KMS-11 (cell line): Measurements from ENCODE around the gene TTC28.

Source experiments
- H2AFZ ChIP-seq: fragments of 200-600 bp; sonication (generic); 2 replicates; pipeline ENCODE4 v1.6.1; 2016; ENCODE audit warnings: antibody characterized with exemption, mixed run types, low read depth
- H3K27ac ChIP-seq: fragments of 200-600 bp; sonication (generic); 2 replicates; pipeline ENCODE4 v1.6.1; 2016; ENCODE audit warnings: mild to moderate bottlenecking, mixed run types
- H3K27me3 ChIP-seq: fragments of 200-600 bp; sonication (generic); 2 replicates; pipeline ENCODE4 v1.6.1; 2017; ENCODE audit warnings: mild to moderate bottlenecking, low read depth, mixed run types, moderate library complexity; ENCODE audit not compliant: insufficient read depth
- H3K36me3 ChIP-seq: fragments of 200-600 bp; sonication (generic); 2 replicates; pipeline ENCODE4 v1.6.1; 2017; ENCODE audit warnings: mild to moderate bottlenecking, mixed run types; ENCODE audit not compliant: insufficient read depth
- H3K4me1 ChIP-seq: fragments of 200-600 bp; sonication (generic); 2 replicates; pipeline ENCODE4 v1.6.1; 2016; ENCODE audit warnings: mild to moderate bottlenecking, low read depth, mixed run types; ENCODE audit not compliant: poor library complexity, severe bottlenecking
- H3K4me2 ChIP-seq: fragments of 200-600 bp; sonication (generic); 2 replicates; pipeline ENCODE4 v1.7.0; 2016; ENCODE audit warnings: mild to moderate bottlenecking, mixed run types
- H3K4me3 ChIP-seq: fragments of 200-600 bp; sonication (generic); IDR thresholded peaks from 2 replicates; pipeline ENCODE4 v1.6.1; 2017; ENCODE audit warnings: low read depth, low read length, mixed read lengths; ENCODE audit not compliant: insufficient read depth
- H3K79me2 ChIP-seq: fragments of 200-600 bp; sonication (generic); 2 replicates; pipeline ENCODE4 v1.6.1; 2016; ENCODE audit warnings: low read depth, mixed run types; ENCODE audit not compliant: insufficient read depth
- H3K9ac ChIP-seq: fragments of 200-600 bp; sonication (generic); 2 replicates; pipeline ENCODE4 v1.6.1; 2016; ENCODE audit warnings: mild to moderate bottlenecking, mixed run types
- H4K20me1 ChIP-seq: fragments of 200-600 bp; sonication (generic); 2 replicates; pipeline ENCODE4 v1.6.1; 2016; ENCODE audit warnings: mild to moderate bottlenecking, mixed run types; ENCODE audit not compliant: insufficient read depth
- TF ChIP-seq, protein P1 (sequence below): fragments of 200-600 bp; sonication (generic); conservative IDR thresholded peaks from 2 replicates; pipeline ENCODE4 v1.6.1; 2017; ENCODE audit warnings: low read depth, mild to moderate bottlenecking, antibody characterized with exemption, low read length, moderate library complexity, mixed read lengths

The TTC28 gene

DNA sequence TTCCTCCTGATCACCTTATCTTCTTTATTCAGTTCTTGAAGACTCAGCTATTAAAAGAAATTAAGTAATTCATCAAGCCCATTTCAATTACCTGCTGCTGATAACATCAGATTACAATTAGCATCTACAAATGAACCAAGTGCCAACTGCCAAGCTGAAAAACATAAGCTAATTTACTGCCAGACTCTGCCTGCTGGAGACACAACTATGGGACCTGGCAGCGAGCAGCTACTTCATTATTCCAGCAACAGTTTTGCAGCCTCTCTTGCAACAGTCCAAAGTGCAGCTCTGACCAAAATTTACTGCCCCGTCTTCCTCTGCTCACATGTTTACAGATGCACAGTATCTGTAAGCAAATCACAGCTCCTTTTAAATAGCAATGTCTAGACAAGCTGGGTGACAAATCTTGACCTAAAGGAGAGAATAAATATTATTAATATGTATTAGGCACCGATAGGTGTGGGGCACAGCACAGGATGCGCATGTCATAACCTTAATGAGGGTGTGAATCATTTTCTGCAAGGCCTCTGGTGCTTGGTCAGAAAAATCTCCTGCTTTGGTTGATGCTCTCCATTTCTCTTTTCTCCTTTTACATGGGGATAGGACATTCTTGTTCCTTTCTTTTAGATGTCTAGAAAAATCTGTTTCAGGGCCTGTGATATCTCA lies 528.4 kb downstream of the TTC28 start:
- H3K36me3 ChIP-seq: no peaks in the 10 kb centered on the region
- no peak overlapping the region for H3K27ac ChIP-seq
- H3K79me2 ChIP-seq: no peaks in the 10 kb centered on the region
- no peak overlapping the region for H3K4me2 ChIP-seq
- no peak overlapping the region for H3K9ac ChIP-seq
- H4K20me1 ChIP-seq: no peaks in the 10 kb centered on the region
- H3K4me3 ChIP-seq: no peak overlapping the region
- H3K27me3 ChIP-seq: no peaks in the 10 kb centered on the region
- peaks cover 3% of the 10 kb centered on the region for H3K4me1 ChIP-seq
- TF ChIP-seq, protein P1, sequence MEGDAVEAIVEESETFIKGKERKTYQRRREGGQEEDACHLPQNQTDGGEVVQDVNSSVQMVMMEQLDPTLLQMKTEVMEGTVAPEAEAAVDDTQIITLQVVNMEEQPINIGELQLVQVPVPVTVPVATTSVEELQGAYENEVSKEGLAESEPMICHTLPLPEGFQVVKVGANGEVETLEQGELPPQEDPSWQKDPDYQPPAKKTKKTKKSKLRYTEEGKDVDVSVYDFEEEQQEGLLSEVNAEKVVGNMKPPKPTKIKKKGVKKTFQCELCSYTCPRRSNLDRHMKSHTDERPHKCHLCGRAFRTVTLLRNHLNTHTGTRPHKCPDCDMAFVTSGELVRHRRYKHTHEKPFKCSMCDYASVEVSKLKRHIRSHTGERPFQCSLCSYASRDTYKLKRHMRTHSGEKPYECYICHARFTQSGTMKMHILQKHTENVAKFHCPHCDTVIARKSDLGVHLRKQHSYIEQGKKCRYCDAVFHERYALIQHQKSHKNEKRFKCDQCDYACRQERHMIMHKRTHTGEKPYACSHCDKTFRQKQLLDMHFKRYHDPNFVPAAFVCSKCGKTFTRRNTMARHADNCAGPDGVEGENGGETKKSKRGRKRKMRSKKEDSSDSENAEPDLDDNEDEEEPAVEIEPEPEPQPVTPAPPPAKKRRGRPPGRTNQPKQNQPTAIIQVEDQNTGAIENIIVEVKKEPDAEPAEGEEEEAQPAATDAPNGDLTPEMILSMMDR: no peak
- H2AFZ ChIP-seq: no peak overlapping the region

DNA sequence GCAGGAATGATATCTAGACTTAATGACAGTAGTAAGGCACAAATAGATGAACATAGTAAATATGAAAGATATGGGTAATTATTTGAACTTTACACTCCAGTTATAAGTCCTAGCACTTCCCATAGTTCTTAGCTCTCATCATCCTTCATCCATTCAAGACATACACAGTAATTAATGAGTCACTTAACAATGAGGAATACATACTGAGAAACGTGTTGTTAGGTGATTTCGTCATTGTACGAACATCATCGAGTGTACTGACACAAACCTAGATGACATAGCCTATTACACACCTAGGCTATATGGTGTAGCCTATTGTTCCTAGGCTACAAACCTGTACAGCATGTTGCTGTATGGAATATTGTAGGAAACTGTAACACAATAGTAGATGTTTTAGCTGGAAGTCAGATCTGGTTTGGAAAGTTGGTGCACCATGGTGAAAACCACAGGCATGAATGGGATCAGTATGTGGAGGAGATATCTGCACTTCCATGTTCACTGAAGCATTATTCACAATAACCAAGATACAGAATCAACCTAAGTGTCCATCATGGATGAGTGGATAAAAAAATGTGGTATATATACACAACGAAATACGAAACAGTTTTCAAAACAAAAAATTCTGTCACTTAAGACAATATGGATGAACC lies 530.7 kb downstream of the TTC28 start:
- H3K4me3 ChIP-seq: no peak overlapping the region

DNA sequence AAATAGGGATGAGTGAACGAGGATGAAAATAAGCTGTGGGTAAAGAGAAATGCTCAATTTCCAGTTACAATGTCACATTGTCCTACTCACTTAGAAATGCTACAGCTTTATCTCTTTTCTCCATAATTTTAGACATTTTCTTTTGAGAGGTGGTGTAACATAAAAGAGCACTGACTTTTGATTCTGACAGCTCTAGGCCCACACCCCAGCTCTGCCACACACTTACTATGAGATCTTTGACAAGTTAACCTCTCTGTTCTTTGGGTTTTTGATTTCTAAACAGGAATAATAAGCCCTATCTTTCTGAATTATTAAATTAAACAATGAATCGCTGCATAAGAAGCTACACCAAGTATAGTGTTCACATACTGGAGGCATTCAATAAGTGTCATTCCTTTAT lies 532.2 kb downstream of the TTC28 start:
- no peaks in the 10 kb centered on the region for H3K36me3 ChIP-seq
- no peaks in the 10 kb centered on the region for H4K20me1 ChIP-seq
- no peaks in the 10 kb centered on the region for H3K79me2 ChIP-seq
- H3K4me2 ChIP-seq: no peak overlapping the region
- no peak overlapping the region for H3K9ac ChIP-seq
- no peaks in the 10 kb centered on the region for H3K27me3 ChIP-seq
- no peak overlapping the region for H3K27ac ChIP-seq
- no peak overlapping the region for H3K4me3 ChIP-seq
- H2AFZ ChIP-seq: no peak overlapping the region
- TF ChIP-seq, protein P1: no peak
- peaks cover 3% of the 10 kb centered on the region for H3K4me1 ChIP-seq

More for the DNA sequence above, 530.7 kb downstream of the TTC28 start:
- no peak overlapping the region for H3K27ac ChIP-seq
- H2AFZ ChIP-seq: no peak overlapping the region
- no peaks in the 10 kb centered on the region for H3K79me2 ChIP-seq
- no peak overlapping the region for H3K9ac ChIP-seq
- no peaks in the 10 kb centered on the region for H4K20me1 ChIP-seq
- no peaks in the 10 kb centered on the region for H3K36me3 ChIP-seq
- H3K27me3 ChIP-seq: no peaks in the 10 kb centered on the region
- TF ChIP-seq, protein P1: no peak
- H3K4me1 ChIP-seq: peaks cover 3% of the 10 kb centered on the region
- H3K4me2 ChIP-seq: no peak overlapping the region

DNA sequence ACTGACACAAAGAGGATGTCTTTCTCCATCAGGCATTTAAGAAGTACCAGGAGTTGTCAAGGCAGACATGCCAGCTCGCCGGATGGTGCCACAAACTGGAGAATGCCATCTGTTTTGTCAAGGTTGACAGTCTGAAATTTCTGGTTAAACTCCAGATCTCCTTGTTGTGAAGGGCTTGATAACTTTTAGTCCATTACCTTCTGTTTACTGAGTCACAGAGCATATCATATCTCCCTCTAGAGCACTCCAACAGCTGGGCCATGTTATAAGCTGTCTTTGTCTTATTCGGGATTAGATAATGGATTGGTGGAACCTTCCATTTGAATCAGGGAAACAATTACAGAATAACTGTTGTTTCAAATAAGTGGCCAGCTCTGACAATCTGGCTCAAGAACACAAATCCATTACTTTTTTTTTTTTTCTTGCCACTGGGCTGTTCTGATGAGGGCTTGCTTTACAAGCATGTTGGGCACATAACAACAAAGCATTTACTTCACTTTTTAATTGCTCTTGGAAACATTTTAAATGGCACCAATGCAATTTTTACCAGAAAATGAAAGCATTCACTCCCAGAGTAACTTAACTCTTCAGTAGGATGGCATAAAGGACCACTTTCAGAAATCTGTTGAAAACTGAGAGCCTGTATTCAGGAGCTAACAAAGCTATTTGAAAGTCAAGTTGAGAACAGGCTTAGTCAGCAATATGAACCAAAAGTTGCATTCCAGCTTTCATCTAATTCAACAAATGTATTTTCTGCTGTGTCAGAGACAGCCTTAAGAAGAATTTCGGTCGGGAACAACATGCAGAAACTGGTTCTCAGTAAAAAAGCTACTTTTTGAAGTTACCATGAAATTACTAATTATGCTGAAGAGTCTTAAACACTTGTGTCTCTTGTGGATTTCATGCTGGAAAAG lies 533.0 kb downstream of the TTC28 start:
- no peak overlapping the region for H3K4me2 ChIP-seq
- no peak overlapping the region for H3K4me3 ChIP-seq
- no peaks in the 10 kb centered on the region for H3K27me3 ChIP-seq
- no peak overlapping the region for H3K9ac ChIP-seq
- no peak overlapping the region for H2AFZ ChIP-seq
- peaks cover 3% of the 10 kb centered on the region for H3K4me1 ChIP-seq
- H4K20me1 ChIP-seq: no peaks in the 10 kb centered on the region
- no peaks in the 10 kb centered on the region for H3K36me3 ChIP-seq
- H3K79me2 ChIP-seq: no peaks in the 10 kb centered on the region
- no peak overlapping the region for H3K27ac ChIP-seq
- TF ChIP-seq, protein P1: no peak
